Ovary (tissue), 9 donors: ENCODE data around the gene MYBPH. TPM values are rescaled to one million over a fixed set of nuclear protein-coding genes. Genes with fewer than 3 reads are reported as not detected.

Experiments
- DNase-seq, 5 donors: peaks; one replicate each; pipeline ENCODE4 v3.0.0-alpha.2; 2019 to 2020
- H3K27ac ChIP-seq, 2 donors: fragments of 200-600 bp; one replicate each; pipeline versions ENCODE4 v1.5.1 to v1.8.0; 2019 to 2022
- H3K27me3 ChIP-seq: fragments of 200-600 bp; one replicate; pipeline ENCODE4 v1.8.0; 2022
- H3K36me3 ChIP-seq: fragments of 200-600 bp; sonication (generic); one replicate; pipeline ENCODE4 v1.5.1; 2019
- H3K4me1 ChIP-seq: one replicate; pipeline ENCODE4 v1.8.1; 2013; ENCODE audit warnings: mild to moderate bottlenecking, moderate library complexity; ENCODE audit not compliant: insufficient read depth
- H3K4me3 ChIP-seq: fragments of 200-600 bp; sonication (generic); one replicate; pipeline ENCODE4 v1.5.1; 2017
- H3K9me3 ChIP-seq, 2 donors: fragments of 200-600 bp in 1 of 2; sonication (generic) in 1 of 2; one replicate each; pipeline versions ENCODE4 v1.5.1 to v1.8.1; 2013 to 2019; ENCODE audit warnings: mild to moderate bottlenecking in 1 of 2, moderate library complexity in 1 of 2
- EP300 ChIP-seq: sonication (generic); formaldehyde crosslinking; IDR thresholded peaks from one replicate; pipeline ENCODE4 v1.6.1; 2017; ENCODE audit warnings: antibody characterized with exemption
- POLR2A ChIP-seq: fragments of 450-650 bp; IDR thresholded peaks from one replicate; pipeline ENCODE4 v1.6.1; 2017; ENCODE audit warnings: antibody characterized with exemption, mild to moderate bottlenecking, moderate library complexity
- WGBS, 3 donors: extraction: QIAGEN DNeasy Blood & Tissue Kit in 1 of 3; methylation state at CpG; one replicate each; pipeline versions ENCODE4 v1.1.5 to v1.1.7; 2013 to 2017; 5-methylcytosine and 5-hydroxymethylcytosine counted together
- intact Hi-C, 4 donors: fragments of 100-400 bp; cut with DNase I; formaldehyde crosslinking; loops; one replicate each; pipeline versions ENCODE4 v1.11.0 to v1.15.1; 2022 to 2023
- polyA plus RNA-seq, 2 donors: library from polyadenylated mRNA; stranded (reverse); fragments of 200-250 nt in 1 of 2; fragments of 350-450 nt in 1 of 2; fragmentation: Illumina TruSeq in 1 of 2; extraction: RNeasy Lipid Tissue Mini Kit (QIAGEN cat#74804) in 1 of 2; gene quantifications; one replicate each; pipeline ENCODE4 v1.2.3, GENCODE V29; 2013 to 2014
- total RNA-seq, 7 donors: library from RNA; depleted of rRNA in 2 of 7; stranded (reverse); fragments of >200 nt in 2 of 7; fragmentation: NEBNext Ultra II Directional in 3 of 7; extraction: Animal tissue kit (Norgen Biotek cat#: 25700) in 3 of 7; gene quantifications; one replicate each; pipeline versions ENCODE4 v1.1.0 to v1.2.4, GENCODE V29; 2016 to 2023
- TF ChIP-seq, protein P1 (sequence below), 3 donors: fragments of 450-650 bp in 2 of 3; fragments of 200-600 bp in 1 of 3; IDR thresholded peaks; one replicate each; pipeline versions ENCODE4 v1.5.1 to v1.8.0; 2016 to 2022; ENCODE audit warnings: antibody characterized with exemption in 3 of 3, mild to moderate bottlenecking in 1 of 3
- donor health status: DM: no; HTN: no; CAD: no; lungs with moderate emphysema.
- donor health status: DM: no; HTN: no; CAD: no.
- donor health status: Bipolar disorder and iron deficiency.
- donor health status: DM: yes; HTN: yes; CAD: no.
- donor health status: DM: no; HTN: no; CAD: no.
- donor health status: DM: yes; HTN: yes; CAD: no.

Gene MYBPH
- total and polyA plus RNA-seq, 9 donors, result 0.04 to 0.27 (median 0.17) TPM; not detected in 5

GRCh38 chr1:203185585-203185984, 10.0 kb upstream of the MYBPH start:
- WGBS, 3 donors, result 90 to 94% (median 94%) methylated on average over 4 of the region's 4 CpGs
- H3K4me3 ChIP-seq, result no peak overlapping the region

DNA sequence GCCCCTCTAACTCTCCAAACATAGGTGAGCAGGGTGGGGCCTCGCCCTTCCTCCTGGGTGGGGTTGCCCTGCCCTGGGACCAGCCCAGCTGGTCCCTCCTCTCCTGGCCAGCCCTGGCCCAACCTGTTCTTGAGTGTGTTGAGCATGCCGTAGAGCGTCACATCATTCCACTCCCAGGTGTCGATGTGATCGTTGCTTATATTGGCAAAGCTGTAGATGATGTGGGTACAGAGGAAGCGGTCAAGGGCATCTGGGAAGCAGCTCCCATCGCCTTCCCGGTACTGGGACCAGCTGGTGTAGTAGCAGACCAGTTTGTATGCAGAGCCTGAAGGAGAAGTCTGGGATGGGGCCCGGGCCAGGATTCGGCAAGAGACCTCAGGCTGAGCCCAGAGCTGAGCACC, 9.4 kb upstream of the MYBPH start:
- 83 to 96% (median 87%) methylated on average over 10 of the region's 10 CpGs for WGBS, 3 donors
- intact Hi-C loops, result no loop called here
- no peaks in the 10 kb centered on the region for H3K9me3 ChIP-seq
- H3K36me3 ChIP-seq, result no peaks in the 10 kb centered on the region
- H3K27ac ChIP-seq, result no peak overlapping the region
- no peak overlapping the region for H3K4me3 ChIP-seq
- no peak for DNase-seq
- H3K27me3 ChIP-seq, result no peaks in the 10 kb centered on the region
- TF ChIP-seq, protein P1, sequence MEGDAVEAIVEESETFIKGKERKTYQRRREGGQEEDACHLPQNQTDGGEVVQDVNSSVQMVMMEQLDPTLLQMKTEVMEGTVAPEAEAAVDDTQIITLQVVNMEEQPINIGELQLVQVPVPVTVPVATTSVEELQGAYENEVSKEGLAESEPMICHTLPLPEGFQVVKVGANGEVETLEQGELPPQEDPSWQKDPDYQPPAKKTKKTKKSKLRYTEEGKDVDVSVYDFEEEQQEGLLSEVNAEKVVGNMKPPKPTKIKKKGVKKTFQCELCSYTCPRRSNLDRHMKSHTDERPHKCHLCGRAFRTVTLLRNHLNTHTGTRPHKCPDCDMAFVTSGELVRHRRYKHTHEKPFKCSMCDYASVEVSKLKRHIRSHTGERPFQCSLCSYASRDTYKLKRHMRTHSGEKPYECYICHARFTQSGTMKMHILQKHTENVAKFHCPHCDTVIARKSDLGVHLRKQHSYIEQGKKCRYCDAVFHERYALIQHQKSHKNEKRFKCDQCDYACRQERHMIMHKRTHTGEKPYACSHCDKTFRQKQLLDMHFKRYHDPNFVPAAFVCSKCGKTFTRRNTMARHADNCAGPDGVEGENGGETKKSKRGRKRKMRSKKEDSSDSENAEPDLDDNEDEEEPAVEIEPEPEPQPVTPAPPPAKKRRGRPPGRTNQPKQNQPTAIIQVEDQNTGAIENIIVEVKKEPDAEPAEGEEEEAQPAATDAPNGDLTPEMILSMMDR (IDR thresholded peaks at IDR 0.05), result no peak
- TF ChIP-seq EP300 (no peak), POLR2A (no peak)
- H3K4me1 ChIP-seq, result peaks cover 3% of the 10 kb centered on the region

More at GRCh38 chr1:203185585-203185984, 10.0 kb upstream of the MYBPH start:
- no peak for DNase-seq
- TF ChIP-seq POLR2A (no peak), EP300 (no peak)
- TF ChIP-seq, protein P1 (IDR thresholded peaks at IDR 0.05), result no peak
- no peaks in the 10 kb centered on the region for H3K36me3 ChIP-seq
- intact Hi-C loops, result no loop called here
- peaks cover 3% of the 10 kb centered on the region for H3K4me1 ChIP-seq
- no peaks in the 10 kb centered on the region for H3K27me3 ChIP-seq
- H3K9me3 ChIP-seq, result no peaks in the 10 kb centered on the region
- no peak overlapping the region for H3K27ac ChIP-seq

DNA sequence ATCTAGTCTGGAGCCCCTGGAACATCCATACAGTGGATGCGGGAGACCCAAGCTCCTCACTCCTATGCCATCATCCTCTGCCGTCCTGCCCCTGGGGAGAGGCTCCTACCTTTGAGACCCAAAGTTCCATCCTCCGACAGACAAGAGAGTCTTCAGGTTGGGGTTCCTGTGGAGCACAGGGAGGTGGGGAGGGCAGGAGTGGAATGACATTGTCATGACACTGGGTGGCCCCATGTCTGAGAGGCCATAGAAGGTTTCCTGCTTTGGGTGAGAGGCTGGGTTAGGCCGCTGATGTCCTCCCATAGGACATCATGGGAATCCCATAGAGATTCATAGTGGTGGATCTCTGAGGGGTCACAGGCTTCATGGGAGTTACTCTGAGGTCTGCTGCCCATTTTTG, 8.8 kb upstream of the MYBPH start:
- DNase-seq, result no peak
- Histone ChIP-seq H3K4me1 (peaks cover 3% of the 10 kb centered on the region), H3K4me3 (no peak overlapping the region), H3K9me3 (no peaks in the 10 kb centered on the region), H3K36me3 (no peaks in the 10 kb centered on the region), H3K27ac (no peak overlapping the region), H3K27me3 (no peaks in the 10 kb centered on the region)
- intact Hi-C loops, result no loop called here
- WGBS, 3 donors, result 68 to 73% (median 69%) methylated on average over 4 of the region's 4 CpGs
- TF ChIP-seq POLR2A (no peak), EP300 (no peak)
- TF ChIP-seq, protein P1 (IDR thresholded peaks at IDR 0.05), result no peak

GRCh38 chr1:203183828-203184227, 8.2 kb upstream of the MYBPH start:
- DNase-seq, result no peak
- H3K36me3 ChIP-seq, result no peaks in the 10 kb centered on the region
- H3K4me3 ChIP-seq, result no peak overlapping the region
- no peak overlapping the region for H3K27ac ChIP-seq
- TF ChIP-seq POLR2A (no peak), EP300 (no peak)
- TF ChIP-seq, protein P1 (IDR thresholded peaks at IDR 0.05), result no peak
- H3K4me1 ChIP-seq, result peaks cover 3% of the 10 kb centered on the region
- 88 to 94% (median 90%) methylated on average over 2 of the region's 2 CpGs for whole genome bisulfite sequencing, 3 donors
- no peaks in the 10 kb centered on the region for H3K27me3 ChIP-seq
- intact Hi-C loops, result no loop called here
- no peaks in the 10 kb centered on the region for H3K9me3 ChIP-seq
